IMR-90 (cell line): ENCODE data around the gene WIPF2. TPM values are rescaled to one million over a fixed set of nuclear protein-coding genes. Genes with fewer than 3 reads are reported as not detected.

Experiments used
- MAFK ChIP-seq: IDR thresholded peaks from 2 replicates; pipeline ENCODE4 v1.6.1; 2012; ENCODE audit warnings: low read depth, low read length, improper control_type of control experiment
- RFX5 ChIP-seq: IDR thresholded peaks from 2 replicates; pipeline ENCODE4 v1.8.0; 2012; ENCODE audit warnings: low read depth, mild to moderate bottlenecking, low read length, moderate library complexity
- polyA plus RNA-seq, 3 experiments: library from polyadenylated mRNA; depleted of rRNA; stranded (reverse); fragments of >200 nt; gene quantifications; 2 replicates each; pipeline ENCODE4 v1.2.3, GENCODE V29; 2012; ENCODE audit warnings: low replicate concordance in 1 of 3
- total RNA-seq: library from RNA; depleted of rRNA; stranded (reverse); fragments of >200 nt; gene quantifications from 2 replicates; pipeline ENCODE4 v1.2.3, GENCODE V29; 2012
- TF ChIP-seq, protein P1 (sequence below): fragments of 150-350 bp; IDR thresholded peaks from 2 replicates; pipeline ENCODE4 v1.6.1; 2017; ENCODE audit warnings: mild to moderate bottlenecking, antibody characterized with exemption, low read length, low read depth

WIPF2 gene
- total and polyA plus RNA-seq, 2 of the 4 experiments (the other 2 are of a cell fraction) = 2.0 to 8.9 TPM

GRCh38 chr17:40303009-40303657, 84.0 kb downstream of the WIPF2 start (continued):
- TF ChIP-seq, protein P1, sequence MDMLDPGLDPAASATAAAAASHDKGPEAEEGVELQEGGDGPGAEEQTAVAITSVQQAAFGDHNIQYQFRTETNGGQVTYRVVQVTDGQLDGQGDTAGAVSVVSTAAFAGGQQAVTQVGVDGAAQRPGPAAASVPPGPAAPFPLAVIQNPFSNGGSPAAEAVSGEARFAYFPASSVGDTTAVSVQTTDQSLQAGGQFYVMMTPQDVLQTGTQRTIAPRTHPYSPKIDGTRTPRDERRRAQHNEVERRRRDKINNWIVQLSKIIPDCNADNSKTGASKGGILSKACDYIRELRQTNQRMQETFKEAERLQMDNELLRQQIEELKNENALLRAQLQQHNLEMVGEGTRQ = no peak
- TF ChIP-seq RFX5 (no peak), MAFK (no peak)
